Endothelial cell of umbilical vein (primary cell): ENCODE results near the gene EIF4E. TPM values are rescaled to one million over a fixed set of nuclear protein-coding genes. Genes with fewer than 3 reads are reported as not detected.

Experiments used
- BruUV-seq: library from RNA; stranded (reverse); fragments of 400-500 nt; replicated peaks from 2 replicates; lab custom pipeline; 2021; lab: Mats Ljungman, UMichigan
- CTCF ChIA-PET: fragments of 300-600, 350-600 bp; sonication (Branson Sonifier 250); formaldehyde crosslinking; loops from one replicate; lab custom pipeline; 2021; ENCODE audit warnings: antibody characterized with exemption, inconsistent platforms; lab: Charles Lee
- POLR2A ChIA-PET: fragments of 300-600, 350-600 bp; sonication (Branson Sonifier 250); formaldehyde crosslinking; loops from one replicate; lab custom pipeline; 2021; ENCODE audit warnings: antibody characterized with exemption, inconsistent platforms; lab: Charles Lee
- DNase-seq: peaks from one replicate; pipeline ENCODE4 v3.0.0-alpha.2; 2011; ENCODE audit warnings: low read depth, low spot score
- FAIRE-seq: peaks from 2 replicates; lab custom pipeline; 2011; peaks lifted over from hg19 to GRCh38; lab: Jason Lieb, UNC
- H2AFZ ChIP-seq: 2 replicates; pipeline ENCODE4 v1.6.0; 2012; ENCODE audit warnings: low read depth, low read length, control low read depth, inconsistent platforms
- H3K27ac ChIP-seq: 2 replicates; pipeline ENCODE4 v1.5.1; 2011; ENCODE audit warnings: low read depth, mild to moderate bottlenecking, control low read depth, low read length, moderate library complexity; ENCODE audit not compliant: insufficient read depth
- H3K27me3 ChIP-seq, 2 experiments: 2 replicates each; pipeline versions ENCODE4 v1.6.0 to v1.6.1; 2011; ENCODE audit warnings: low read length in 2 of 2, mixed read lengths in 1 of 2; ENCODE audit not compliant: control insufficient read depth in 2 of 2, insufficient read depth in 2 of 2
- H3K36me3 ChIP-seq, 2 experiments: 2 replicates in 1 of 2; 3 replicates in 1 of 2; pipeline ENCODE4 v1.5.1; 2011; ENCODE audit warnings: low read length in 2 of 2, mild to moderate bottlenecking in 1 of 2, moderate library complexity in 1 of 2; ENCODE audit not compliant: control insufficient read depth in 2 of 2, insufficient read depth in 2 of 2; ENCODE audit errors: extremely low read depth in 1 of 2
- H3K4me1 ChIP-seq: 3 replicates; pipeline ENCODE4 v1.5.1; 2011; ENCODE audit warnings: mild to moderate bottlenecking, low read length; ENCODE audit not compliant: control insufficient read depth, insufficient read depth; ENCODE audit errors: extremely low read depth
- H3K4me2 ChIP-seq: 2 replicates; pipeline ENCODE4 v1.6.1; 2011; ENCODE audit warnings: low read length, control low read depth, mixed read lengths; ENCODE audit not compliant: insufficient read depth
- H3K4me3 ChIP-seq, 3 experiments: fragments of 200-600 bp in 1 of 3; sonication (generic), shearing (Covaris generic) in 1 of 3; replicated peaks in 1 of 3; 2 replicates each; pipeline ENCODE4 v1.5.1; 2011 to 2016; ENCODE audit warnings: control low read depth in 3 of 3, low read length in 3 of 3, mild to moderate bottlenecking in 2 of 3, inconsistent platforms in 1 of 3, low read depth in 1 of 3, moderate library complexity in 1 of 3; ENCODE audit not compliant: insufficient read depth in 1 of 3
- H3K79me2 ChIP-seq: 2 replicates; pipeline ENCODE4 v1.6.0; 2012; ENCODE audit warnings: low read length, inconsistent platforms; ENCODE audit not compliant: control insufficient read depth, insufficient read depth
- H3K9ac ChIP-seq: replicated peaks from 2 replicates; pipeline ENCODE3; 2011; ENCODE audit warnings: low read length, control low read depth; ENCODE audit not compliant: insufficient read depth; ENCODE audit errors: extremely low read depth
- H3K9me1 ChIP-seq: replicated peaks from 3 replicates; pipeline ENCODE4 v1.6.0; 2011; ENCODE audit warnings: mild to moderate bottlenecking, low read length; ENCODE audit not compliant: control insufficient read depth, insufficient read depth; ENCODE audit errors: extremely low read depth
- H3K9me3 ChIP-seq: replicated peaks from 2 replicates; pipeline ENCODE4 v1.5.1; 2012; ENCODE audit warnings: low read length, inconsistent platforms; ENCODE audit not compliant: control insufficient read depth, insufficient read depth
- H4K20me1 ChIP-seq: replicated peaks from 2 replicates; pipeline ENCODE3; 2011; ENCODE audit warnings: mild to moderate bottlenecking, low read length; ENCODE audit not compliant: control insufficient read depth, insufficient read depth; ENCODE audit errors: extremely low read depth
- EZH2 ChIP-seq: IDR thresholded peaks from 2 replicates; pipeline ENCODE4 v1.6.1; 2012; ENCODE audit warnings: borderline replicate concordance, low read depth, mild to moderate bottlenecking, moderate library complexity, low read length, inconsistent platforms; ENCODE audit not compliant: severe bottlenecking
- FOS ChIP-seq: IDR thresholded peaks from 2 replicates; pipeline ENCODE4 v1.6.1; 2011; ENCODE audit warnings: mild to moderate bottlenecking, low read length, moderate library complexity, borderline replicate concordance; ENCODE audit not compliant: insufficient read depth
- GATA2 ChIP-seq: IDR thresholded peaks from 2 replicates; pipeline ENCODE4 v1.7.0; 2011; ENCODE audit warnings: low read depth, mild to moderate bottlenecking, moderate library complexity, mixed read lengths, low read length; ENCODE audit not compliant: insufficient read length, insufficient read depth
- JUN ChIP-seq: IDR thresholded peaks from 2 replicates; pipeline ENCODE4 v1.6.1; 2011; ENCODE audit warnings: borderline replicate concordance, low read depth; ENCODE audit not compliant: insufficient read length, insufficient read depth
- MAX ChIP-seq: IDR thresholded peaks from 2 replicates; pipeline ENCODE4 v1.6.1; 2011; ENCODE audit not compliant: insufficient read depth, insufficient read length
- MYC ChIP-seq: IDR thresholded peaks from one replicate; pipeline ENCODE4 v1.6.1; 2011; ENCODE audit warnings: mild to moderate bottlenecking, low read depth, low read length
- POLR2A ChIP-seq: IDR thresholded peaks from 2 replicates; pipeline ENCODE4 v1.6.1; 2012; ENCODE audit warnings: low read depth, mild to moderate bottlenecking, control low read depth, low read length
- POLR2AphosphoS5 ChIP-seq: IDR thresholded peaks from 2 replicates; pipeline ENCODE4 v1.6.1; 2012; ENCODE audit warnings: low read depth, mild to moderate bottlenecking, control low read depth, low read length, moderate library complexity; ENCODE audit not compliant: insufficient read depth
- dilution Hi-C: fragments of 300-500 bp; cut with MboI; formaldehyde crosslinking; loops from one replicate; pipeline ENCODE4 v1.15.0; 2019; ENCODE audit warnings: low sequenced_read_pairs; ENCODE audit not compliant: extremely low pct_ligation_motif_present
- intact Hi-C: fragments of 100-400 bp; cut with micrococcal nuclease; formaldehyde crosslinking; loops from one replicate; pipeline ENCODE4 v1.10.0; 2022
- polyA plus RNA-seq, 4 experiments: library from polyadenylated mRNA; depleted of rRNA in 3 of 4; stranded (reverse) in 3 of 4; unstranded in 1 of 4; fragments of >200 nt; gene quantifications; 2 replicates each; pipeline versions ENCODE4 v1.2.1 to v1.2.3, GENCODE V29; 2011 to 2012; ENCODE audit warnings: missing spikeins in 1 of 4
- total RNA-seq: library from RNA; stranded (reverse); gene quantifications from 2 replicates; pipeline ENCODE4 v1.2.3, GENCODE V29; 2021
- TF ChIP-seq, protein P1 (sequence below), 2 donors: IDR thresholded peaks; 1 replicate in 1 of 2; 2 replicates in 1 of 2; pipeline ENCODE4 v1.5.1; 2011; ENCODE audit warnings: low read length in 2 of 2, mild to moderate bottlenecking in 2 of 2, moderate library complexity in 2 of 2, control low read depth in 1 of 2, inconsistent platforms in 1 of 2, low read depth in 1 of 2; ENCODE audit not compliant: insufficient read depth in 1 of 2; ENCODE audit errors: extremely low read depth in 1 of 2

The EIF4E gene
- total and polyA plus RNA-seq, 2 donors (not counting 3 experiments of a cell fraction or from before 2014, with no cell fraction given): 40.3 to 107 TPM

GRCh38 chr4:98955229-98955628, 26.3 kb upstream of the EIF4E start:
- Histone ChIP-seq H3K4me2 (no peak overlapping the region), H3K27me3 (no peaks in the 10 kb centered on the region), H3K9ac (no peak overlapping the region), H3K36me3 (no peaks in the 10 kb centered on the region), H3K9me3 (no peaks in the 10 kb centered on the region), H3K4me3 (no peak overlapping the region), H2AFZ (no peak overlapping the region), H3K79me2 (no peaks in the 10 kb centered on the region), H3K4me1 (no peaks in the 10 kb centered on the region), H4K20me1 (no peaks in the 10 kb centered on the region), H3K9me1 (no peaks in the 10 kb centered on the region), H3K27ac (no peak overlapping the region)
- DNase-seq (no peak), FAIRE-seq (no peak)
- ChIA-PET CTCF (interaction anchor here (1.1 kb wide), 1 partner anchor 9 kb away, joined by 3 read pairs; no protein-coding TSS in a partner anchor), POLR2A (no interaction called here)
- intact Hi-C loops (no loop called here), dilution Hi-C loops (no loop called here)
- TF ChIP-seq EZH2 (no peak), POLR2A (no peak), JUN (no peak), POLR2AphosphoS5 (no peak), MYC (no peak), GATA2 (no peak), MAX (no peak), FOS (no peak)
- TF ChIP-seq, protein P1, sequence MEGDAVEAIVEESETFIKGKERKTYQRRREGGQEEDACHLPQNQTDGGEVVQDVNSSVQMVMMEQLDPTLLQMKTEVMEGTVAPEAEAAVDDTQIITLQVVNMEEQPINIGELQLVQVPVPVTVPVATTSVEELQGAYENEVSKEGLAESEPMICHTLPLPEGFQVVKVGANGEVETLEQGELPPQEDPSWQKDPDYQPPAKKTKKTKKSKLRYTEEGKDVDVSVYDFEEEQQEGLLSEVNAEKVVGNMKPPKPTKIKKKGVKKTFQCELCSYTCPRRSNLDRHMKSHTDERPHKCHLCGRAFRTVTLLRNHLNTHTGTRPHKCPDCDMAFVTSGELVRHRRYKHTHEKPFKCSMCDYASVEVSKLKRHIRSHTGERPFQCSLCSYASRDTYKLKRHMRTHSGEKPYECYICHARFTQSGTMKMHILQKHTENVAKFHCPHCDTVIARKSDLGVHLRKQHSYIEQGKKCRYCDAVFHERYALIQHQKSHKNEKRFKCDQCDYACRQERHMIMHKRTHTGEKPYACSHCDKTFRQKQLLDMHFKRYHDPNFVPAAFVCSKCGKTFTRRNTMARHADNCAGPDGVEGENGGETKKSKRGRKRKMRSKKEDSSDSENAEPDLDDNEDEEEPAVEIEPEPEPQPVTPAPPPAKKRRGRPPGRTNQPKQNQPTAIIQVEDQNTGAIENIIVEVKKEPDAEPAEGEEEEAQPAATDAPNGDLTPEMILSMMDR (IDR thresholded peaks at IDR 0.05; ENCODE audit: extremely low read depth in 1 of 2, insufficient read depth in 1 of 2, low read depth in 1 of 2, low read length in 2 of 2): no peak
- no TSS peak for BruUV-seq
